Parathyroid adenoma (tissue), 2 donors: ENCODE results near the gene SLC6A9.

Experiments
- H2AFZ ChIP-seq: fragments of 300-600 bp; sonication (generic); one replicate; pipeline ENCODE4 v1.7.0; 2017; ENCODE audit warnings: antibody characterized with exemption, mild to moderate bottlenecking
- H3K27ac ChIP-seq: fragments of 300-600 bp; sonication (generic); one replicate; pipeline ENCODE4 v1.7.0; 2017
- H3K27me3 ChIP-seq: fragments of 300-600 bp; sonication (generic); one replicate; pipeline ENCODE4 v1.7.0; 2017; ENCODE audit warnings: low read length; ENCODE audit not compliant: control insufficient read depth, insufficient read depth
- H3K36me3 ChIP-seq: fragments of 300-600 bp; sonication (generic); one replicate; pipeline ENCODE4 v1.7.0; 2017; ENCODE audit warnings: low read length; ENCODE audit not compliant: control insufficient read depth, insufficient read depth
- H3K4me1 ChIP-seq: fragments of 300-600 bp; sonication (generic); one replicate; pipeline ENCODE4 v1.7.0; 2017; ENCODE audit warnings: control low read depth
- H3K4me2 ChIP-seq: fragments of 300-600 bp; sonication (generic); one replicate; pipeline ENCODE4 v1.7.0; 2017; ENCODE audit warnings: low read length
- H3K4me3 ChIP-seq: fragments of 300-600 bp; sonication (generic); one replicate; pipeline ENCODE4 v1.7.0; 2017; ENCODE audit warnings: low read depth, low read length
- H3K79me2 ChIP-seq: fragments of 300-600 bp; sonication (generic); one replicate; pipeline ENCODE4 v1.7.0; 2017; ENCODE audit warnings: control low read depth
- H3K9ac ChIP-seq: fragments of 300-600 bp; sonication (generic); one replicate; pipeline ENCODE4 v1.7.0; 2017; ENCODE audit warnings: mild to moderate bottlenecking
- H3K9me3 ChIP-seq: fragments of 300-600 bp; sonication (generic); one replicate; pipeline ENCODE4 v1.7.0; 2017; ENCODE audit warnings: low read length; ENCODE audit not compliant: control insufficient read depth
- CTCF ChIP-seq: fragments of 300-600 bp; sonication (generic); IDR thresholded peaks from one replicate; pipeline ENCODE4 v1.7.0; 2017; ENCODE audit warnings: antibody characterized with exemption, mild to moderate bottlenecking
- donor health status: primary hyperparathyroidism.

Gene SLC6A9

GRCh38 chr1:43987159-43987902 is 43.9 kb downstream of the SLC6A9 start:
- Histone ChIP-seq H3K4me1 (peaks cover 2% of the 10 kb centered on the region), H2AFZ (no peak overlapping the region), H3K79me2 (no peaks in the 10 kb centered on the region), H3K9me3 (no peaks in the 10 kb centered on the region), H3K9ac (no peak overlapping the region), H3K27me3 (no peaks in the 10 kb centered on the region), H3K36me3 (no peaks in the 10 kb centered on the region), H3K4me3 (no peak overlapping the region), H3K4me2 (no peak overlapping the region), H3K27ac (no peak overlapping the region)
- TF ChIP-seq CTCF: no peak

- H3K27ac ChIP-seq: no peak overlapping the region
- H3K9ac ChIP-seq: no peak overlapping the region
- no peak for TF ChIP-seq CTCF
Measured at GRCh38 chr1:43986712-43987111, 44.5 kb downstream of the SLC6A9 start.

GRCh38 chr1:43985984-43986595 is 45.2 kb downstream of the SLC6A9 start:
- Histone ChIP-seq H3K4me3 (no peak overlapping the region), H3K36me3 (no peaks in the 10 kb centered on the region), H3K9ac (no peak overlapping the region), H2AFZ (no peak overlapping the region), H3K27ac (no peak overlapping the region), H3K79me2 (no peaks in the 10 kb centered on the region), H3K4me1 (peaks cover 2% of the 10 kb centered on the region), H3K9me3 (no peaks in the 10 kb centered on the region), H3K27me3 (no peaks in the 10 kb centered on the region), H3K4me2 (no peak overlapping the region)
- no peak for TF ChIP-seq CTCF

More at GRCh38 chr1:43986712-43987111, 44.5 kb downstream of the SLC6A9 start:
- H3K4me2 ChIP-seq: no peak overlapping the region
- no peak overlapping the region for H2AFZ ChIP-seq
- H3K9me3 ChIP-seq: no peaks in the 10 kb centered on the region
- no peak overlapping the region for H3K4me3 ChIP-seq
- H3K27me3 ChIP-seq: no peaks in the 10 kb centered on the region
- peaks cover 2% of the 10 kb centered on the region for H3K4me1 ChIP-seq
- no peaks in the 10 kb centered on the region for H3K79me2 ChIP-seq
- no peaks in the 10 kb centered on the region for H3K36me3 ChIP-seq

- no peak overlapping the region for H3K27ac ChIP-seq
- H3K4me1 ChIP-seq: no peaks in the 10 kb centered on the region
- H3K9ac ChIP-seq: no peak overlapping the region
- H3K9me3 ChIP-seq: no peaks in the 10 kb centered on the region
- H3K4me3 ChIP-seq: no peak overlapping the region
- no peak overlapping the region for H2AFZ ChIP-seq
- no peak for TF ChIP-seq CTCF
- no peaks in the 10 kb centered on the region for H3K36me3 ChIP-seq
- no peaks in the 10 kb centered on the region for H3K79me2 ChIP-seq
- no peak overlapping the region for H3K4me2 ChIP-seq
- H3K27me3 ChIP-seq: no peaks in the 10 kb centered on the region
Measured at GRCh38 chr1:43984855-43985254, 46.4 kb downstream of the SLC6A9 start.
